ENCODE measurements around the gene APLP2. TPM values are rescaled to one million over a fixed set of nuclear protein-coding genes. Genes with fewer than 3 reads are reported as not detected.
"Not testable (repeated sequence)": the region's sequence is repeated elsewhere in the genome, so short reads cannot be mapped to it uniquely, and the experiment has no call there.

The APLP2 gene
- 632 TPM for total RNA-seq (2013)
- polyA plus RNA-seq = 100 to 1,000 TPM; 486 to 622 (median 591) TPM
- polyA minus RNA-seq = 450 and 918 TPM in 2 replicates
- total RNA-seq = 518 to 1,524 (median 1,134) reads per million in 11 experiments

GRCh38 chr11:130069659-130070108 is at the start of gene APLP2:
Gene APLP2, plus strand, starts transcription at chr11:130069894. Its CDS starts 84 bp downstream, at chr11:130069978.
- Mint-ChIP-seq H3K4me3 (peak within 1 kb of the TSS; percentile 92 to 99), H3K4me1 (peaks cover 45% of the 10 kb centered on the region), H3K36me3 (peaks cover 8 to 10% of the 10 kb centered on the region in 2 donors), H3K27me3 (ENCODE audit: low read depth in 3 of 3) (no peaks in the 10 kb centered on the region), H3K27ac (peak within 1 kb of the TSS; percentile 93 to 98 (median 97)), H3K9me3 (peaks cover 0 to 2% (median 0%) of the 10 kb centered on the region in 7 donors)
- under 1% methylated on average over 48 of the region's 51 CpGs for WGBS (ENCODE audit: insufficient coverage)
- Histone ChIP-seq H3K36me3 (replicated peaks in 1 of 2; ENCODE audit: control insufficient read depth in 1 of 2, insufficient read depth in 2 of 2, low read length in 2 of 2) (no peaks in the 10 kb centered on the region), H3K4me3 (replicated peaks in 1 of 3; ENCODE audit: low read depth in 2 of 3, low read length in 3 of 3) (peak within 1 kb of the TSS; percentile 80 to 96 (median 96)), H3K4me1 (ENCODE audit: control insufficient read depth in 1 of 2, insufficient read depth in 2 of 2, low read length in 2 of 2) (peaks cover 39 to 50% of the 10 kb centered on the region in 2 donors), H2AFZ (ENCODE audit: insufficient read depth, low read depth, low read length, poor library complexity, severe bottlenecking) (peak within 1 kb of the TSS; percentile 87), H3K9ac (ENCODE audit: insufficient read depth, low read length, poor library complexity, severe bottlenecking) (peak within 1 kb of the TSS; percentile 95), H3K79me2 (ENCODE audit: insufficient read depth, low read length) (peaks cover 51% of the 10 kb centered on the region), H3K27ac (ENCODE audit: low read depth in 1 of 2, low read length in 2 of 2) (peak within 1 kb of the TSS; percentile 76 to 86), H3K4me2 (replicated peaks; ENCODE audit: extremely low read depth, low read length, poor library complexity, severe bottlenecking) (peak within 1 kb of the TSS; percentile 89), H4K20me1 (ENCODE audit: insufficient read depth, low read length) (peaks cover 44% of the 10 kb centered on the region), H3K27me3 (ENCODE audit: control insufficient read depth in 2 of 2, insufficient read depth in 2 of 2, low read length in 2 of 2) (no peaks in the 10 kb centered on the region), H3K9me3 (replicated peaks in 1 of 2; ENCODE audit: control insufficient read depth in 1 of 2, insufficient read depth in 1 of 2, low read length in 2 of 2) (no peaks in the 10 kb centered on the region)
- DNase-seq = peak; percentile 98 to 99 (median 99)
- intact Hi-C loops (cut with micrococcal nuclease) = loop anchor here (1.0 to 10.0 kb wide), 5 partner anchors 19 to 145 kb away; partner anchors contain the start of gene PRDM10 (in 2 of the 2)
- TF ChIP-seq CTCF (IDR thresholded peaks at IDR 0.05) = no peak

- Histone ChIP-seq H3K9ac (ENCODE audit: insufficient read depth, low read length, poor library complexity, severe bottlenecking) (no peak overlapping the region), H3K4me3 (replicated peaks in 1 of 3; ENCODE audit: low read depth in 2 of 3, low read length in 3 of 3) (no peak overlapping the region), H3K4me2 (replicated peaks; ENCODE audit: extremely low read depth, low read length, poor library complexity, severe bottlenecking) (no peak overlapping the region), H3K27me3 (ENCODE audit: control insufficient read depth in 2 of 2, insufficient read depth in 2 of 2, low read length in 2 of 2) (no peaks in the 10 kb centered on the region), H3K4me1 (ENCODE audit: control insufficient read depth in 1 of 2, insufficient read depth in 2 of 2, low read length in 2 of 2) (no peaks in the 10 kb centered on the region), H3K27ac (ENCODE audit: low read depth in 1 of 2, low read length in 2 of 2) (no peak overlapping the region), H4K20me1 (ENCODE audit: insufficient read depth, low read length) (no peaks in the 10 kb centered on the region), H3K79me2 (ENCODE audit: insufficient read depth, low read length) (no peaks in the 10 kb centered on the region), H3K9me3 (replicated peaks in 1 of 2; ENCODE audit: control insufficient read depth in 1 of 2, insufficient read depth in 1 of 2, low read length in 2 of 2) (peaks cover 0 to 8% of the 10 kb centered on the region in 2 donors), H2AFZ (ENCODE audit: insufficient read depth, low read depth, low read length, poor library complexity, severe bottlenecking) (no peak overlapping the region), H3K36me3 (replicated peaks in 1 of 2; ENCODE audit: control insufficient read depth in 1 of 2, insufficient read depth in 2 of 2, low read length in 2 of 2) (no peaks in the 10 kb centered on the region)
- H3K27ac Mint-ChIP-seq = peak overlapping the region in 1 of 7 donors; percentile 5
- peaks cover 0 to 17% (median 5%) of the 10 kb centered on the region in 7 donors for H3K9me3 Mint-ChIP-seq
- no peaks in the 10 kb centered on the region for H3K4me1 Mint-ChIP-seq
- WGBS (ENCODE audit: insufficient coverage) = 96% methylated on average over 3 of the region's 4 CpGs
- H3K4me3 Mint-ChIP-seq = no peak overlapping the region
- DNase-seq = no peak
- no peak for TF ChIP-seq CTCF (IDR thresholded peaks at IDR 0.05)
- intact Hi-C loops (cut with micrococcal nuclease) = no loop called here
- H3K36me3 Mint-ChIP-seq = no peaks in the 10 kb centered on the region
- H3K27me3 Mint-ChIP-seq (ENCODE audit: low read depth in 3 of 3) = peaks cover 0 to 5% (median 0%) of the 10 kb centered on the region in 3 donors
Observed at GRCh38 chr11:130020323-130020722, 49.4 kb upstream of the APLP2 start.

GRCh38 chr11:130021606-130022005 is 48.1 kb upstream of the APLP2 start:
- H3K9ac ChIP-seq (ENCODE audit: insufficient read depth, low read length, poor library complexity, severe bottlenecking); H3K9me3 Mint-ChIP-seq; H3K4me3 Mint-ChIP-seq; H3K27ac ChIP-seq (ENCODE audit: low read depth in 1 of 2, low read length in 2 of 2); H3K9me3 ChIP-seq (replicated peaks in 1 of 2; ENCODE audit: control insufficient read depth in 1 of 2, insufficient read depth in 1 of 2, low read length in 2 of 2); H4K20me1 ChIP-seq (ENCODE audit: insufficient read depth, low read length); H3K4me2 ChIP-seq (replicated peaks; ENCODE audit: extremely low read depth, low read length, poor library complexity, severe bottlenecking); H3K36me3 ChIP-seq (replicated peaks in 1 of 2; ENCODE audit: control insufficient read depth in 1 of 2, insufficient read depth in 2 of 2, low read length in 2 of 2); H3K27me3 ChIP-seq (ENCODE audit: control insufficient read depth in 2 of 2, insufficient read depth in 2 of 2, low read length in 2 of 2); H3K27me3 Mint-ChIP-seq (ENCODE audit: low read depth in 3 of 3); H3K4me1 ChIP-seq (ENCODE audit: control insufficient read depth in 1 of 2, insufficient read depth in 2 of 2, low read length in 2 of 2); H3K79me2 ChIP-seq (ENCODE audit: insufficient read depth, low read length); H3K4me1 Mint-ChIP-seq; H3K27ac Mint-ChIP-seq; H3K4me3 ChIP-seq (replicated peaks in 1 of 3; ENCODE audit: low read depth in 2 of 3, low read length in 3 of 3); intact Hi-C loops (cut with micrococcal nuclease); H2AFZ ChIP-seq (ENCODE audit: insufficient read depth, low read depth, low read length, poor library complexity, severe bottlenecking); H3K36me3 Mint-ChIP-seq; DNase-seq: not testable (repeated sequence)
- WGBS (ENCODE audit: insufficient coverage) = 99% methylated on average over 34 of the region's 38 CpGs
